OCI-M2 (cell line): ENCODE measurements around the gene TMEM221.

Experiments
- DNase-seq: peaks from one replicate; lab custom pipeline; 2025; ENCODE audit not compliant: unreplicated experiment; lab: John Stamatoyannopoulos, UW

TMEM221 gene

GRCh38 chr19:17406046-17406886, 42.2 kb downstream of the TMEM221 start:
- no peak for DNase-seq

GRCh38 chr19:17405250-17406045, 43.0 kb downstream of the TMEM221 start, which contains the start of gene BST2:
BST2 (minus strand) TSS chr19:17405630; CDS start chr19:17405575, 55 bp downstream.
- DNase-seq: peak; percentile 65

- DNase-seq: no peak
Measured at GRCh38 chr19:17404621-17405249, 43.7 kb downstream of the TMEM221 start.

- DNase-seq: no peak
Measured at GRCh38 chr19:17404015-17404414, 44.5 kb downstream of the TMEM221 start.

GRCh38 chr19:17402982-17403855, 45.2 kb downstream of the TMEM221 start:
- DNase-seq: no peak

GRCh38 chr19:17401628-17402027, 46.8 kb downstream of the TMEM221 start:
- no peak for DNase-seq

GRCh38 chr19:17398902-17399527, 49.5 kb downstream of the TMEM221 start:
- no peak for DNase-seq

- DNase-seq: peak; percentile 79
Measured at GRCh38 chr19:17394891-17395415, 53.5 kb downstream of the TMEM221 start.

- no peak for DNase-seq
Measured at GRCh38 chr19:17393914-17394313, 54.6 kb downstream of the TMEM221 start, which contains the start of gene CCDC194. CCDC194 (minus strand) TSS chr19:17394196; CDS start chr19:17394158, 38 bp downstream.

- DNase-seq: no peak
Measured at GRCh38 chr19:17393002-17393401, 55.5 kb downstream of the TMEM221 start.

- DNase-seq: no peak
Measured at GRCh38 chr19:17391371-17392151, 56.9 kb downstream of the TMEM221 start.

GRCh38 chr19:17390665-17391370, 57.6 kb downstream of the TMEM221 start:
- no peak for DNase-seq

GRCh38 chr19:17389957-17390664, 58.4 kb downstream of the TMEM221 start:
- no peak for DNase-seq

GRCh38 chr19:17389288-17389687, 59.2 kb downstream of the TMEM221 start:
- no peak for DNase-seq

- peak; percentile 54 for DNase-seq
Measured at GRCh38 chr19:17385878-17386611, 62.4 kb downstream of the TMEM221 start.
